ELF-1 (cell line): ENCODE results near the gene BEND6.

Source experiments
- DNase-seq: peaks from one replicate; pipeline ENCODE4 v3.0.0-alpha.2; 2016; ENCODE audit warnings: low read depth, low spot score

The BEND6 gene

GRCh38 chr6:56954403-56955170 lies at the start of gene BEND6:
TSS of gene BEND6 (plus strand) at chr6:56955107. CDS start at chr6:56981811, 26,704 bp downstream.
- peak; percentile 56 for DNase-seq

GRCh38 chr6:56905378-56905777 lies 49.5 kb upstream of the BEND6 start:
- no peak for DNase-seq

- DNase-seq = no peak
These were observed 48.2 kb upstream of the BEND6 start for GRCh38 chr6:56906752-56907151.

- no peak for DNase-seq
These were observed 45.6 kb upstream of the BEND6 start for GRCh38 chr6:56909115-56909907.

- DNase-seq = peak; percentile 37
These were observed 43.1 kb upstream of the BEND6 start for GRCh38 chr6:56911847-56912246.

- DNase-seq = no peak
These were observed 41.4 kb upstream of the BEND6 start for GRCh38 chr6:56913285-56914074.

GRCh38 chr6:56914798-56915658 lies 39.9 kb upstream of the BEND6 start:
- no peak for DNase-seq

GRCh38 chr6:56915832-56916231 lies 39.1 kb upstream of the BEND6 start:
- DNase-seq = no peak

- no peak for DNase-seq
These were observed 37.9 kb upstream of the BEND6 start for GRCh38 chr6:56916849-56917551.

- DNase-seq = no peak
These were observed 32.3 kb upstream of the BEND6 start for GRCh38 chr6:56922645-56923044.

GRCh38 chr6:56923565-56923964 lies 31.3 kb upstream of the BEND6 start:
- DNase-seq = no peak

- DNase-seq = no peak
These were observed 27.1 kb upstream of the BEND6 start for GRCh38 chr6:56927538-56928453.

- DNase-seq = no peak
These were observed 24.1 kb upstream of the BEND6 start for GRCh38 chr6:56930846-56931245.

- DNase-seq = no peak
These were observed 21.9 kb upstream of the BEND6 start for GRCh38 chr6:56932910-56933477.

- DNase-seq = no peak
These were observed 21.3 kb upstream of the BEND6 start for GRCh38 chr6:56933650-56934049.

GRCh38 chr6:56934876-56935275 lies 20.0 kb upstream of the BEND6 start:
- no peak for DNase-seq

GRCh38 chr6:56936466-56936865 lies 18.4 kb upstream of the BEND6 start:
- no peak for DNase-seq

GRCh38 chr6:56938649-56939191 lies 16.2 kb upstream of the BEND6 start:
- DNase-seq = no peak

- no peak for DNase-seq
These were observed 14.4 kb upstream of the BEND6 start for GRCh38 chr6:56940463-56940862.
